Fibroblast of gingiva (primary cell): ENCODE measurements around the gene CHPT1.
A peak's percentile ranks its signal among the peaks of the same experiment; 100 is the strongest.

Experiments
- DNase-seq: peaks from one replicate; pipeline ENCODE4 v3.0.0-alpha.2; 2011; ENCODE audit warnings: low read depth

CHPT1 gene

DNA sequence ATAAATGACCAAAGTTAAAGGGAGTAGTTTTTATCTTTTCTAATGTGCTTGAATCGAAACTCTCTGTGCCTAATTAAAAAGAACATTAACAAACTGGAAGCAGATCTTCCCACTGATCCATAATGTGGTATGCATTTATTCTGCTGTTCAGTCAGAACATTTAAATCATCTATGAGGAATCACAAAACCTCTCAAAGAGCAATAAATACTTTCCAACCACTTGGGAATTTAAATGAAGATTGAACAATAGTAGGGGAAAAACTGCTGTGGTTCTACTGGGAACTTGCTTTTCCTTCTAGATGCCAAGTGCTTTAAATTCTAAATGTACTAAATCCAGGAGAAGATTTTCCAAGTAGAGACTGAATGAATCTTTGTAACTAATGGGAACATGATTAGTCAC is 12.3 kb upstream of the CHPT1 start:
- DNase-seq, result no peak

DNA sequence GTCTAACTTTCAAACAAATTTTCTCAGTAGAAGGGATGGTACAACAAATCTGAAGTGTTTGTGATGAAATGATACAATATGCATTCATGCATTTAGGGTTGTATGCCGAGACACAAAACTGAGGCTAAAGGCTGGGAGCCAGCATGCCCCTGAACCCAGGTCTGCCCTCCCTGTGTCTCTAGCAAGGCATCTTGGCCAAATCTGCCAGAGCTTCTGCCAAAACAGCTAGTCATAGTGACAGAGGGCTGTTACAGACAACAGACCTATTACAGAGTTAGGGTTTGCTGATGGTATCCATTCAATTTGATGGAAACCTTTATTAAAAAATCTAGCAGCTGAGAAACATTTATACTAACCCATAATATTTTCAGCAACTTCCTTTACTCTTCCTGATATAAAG is 11.3 kb upstream of the CHPT1 start:
- no peak for DNase-seq

DNA sequence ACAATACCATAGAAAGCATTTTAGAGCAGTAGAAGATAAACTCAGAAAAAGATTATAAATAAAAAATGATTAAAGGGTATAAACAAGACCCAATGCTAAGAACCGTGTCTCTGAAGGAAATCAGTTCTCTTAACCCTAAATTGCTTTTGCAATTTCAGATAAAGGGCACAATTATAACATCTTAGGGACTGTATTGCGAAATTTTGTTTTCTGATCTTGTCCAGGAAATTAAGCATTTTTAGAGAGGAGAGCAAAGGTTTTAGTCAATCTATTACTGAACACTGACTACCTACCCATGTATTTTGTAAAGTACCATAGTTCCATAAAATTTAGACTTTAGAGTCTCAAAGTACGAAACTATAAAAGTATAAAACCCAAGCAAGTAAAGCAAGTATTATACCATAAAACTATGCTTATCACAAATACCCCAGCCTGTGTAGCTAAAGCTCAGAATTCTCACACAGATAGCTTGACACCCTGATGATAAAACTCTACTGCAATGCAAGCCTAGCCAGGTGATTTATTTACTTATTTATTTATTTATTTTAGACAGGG is 6.8 kb upstream of the CHPT1 start:
- no peak for DNase-seq

DNA sequence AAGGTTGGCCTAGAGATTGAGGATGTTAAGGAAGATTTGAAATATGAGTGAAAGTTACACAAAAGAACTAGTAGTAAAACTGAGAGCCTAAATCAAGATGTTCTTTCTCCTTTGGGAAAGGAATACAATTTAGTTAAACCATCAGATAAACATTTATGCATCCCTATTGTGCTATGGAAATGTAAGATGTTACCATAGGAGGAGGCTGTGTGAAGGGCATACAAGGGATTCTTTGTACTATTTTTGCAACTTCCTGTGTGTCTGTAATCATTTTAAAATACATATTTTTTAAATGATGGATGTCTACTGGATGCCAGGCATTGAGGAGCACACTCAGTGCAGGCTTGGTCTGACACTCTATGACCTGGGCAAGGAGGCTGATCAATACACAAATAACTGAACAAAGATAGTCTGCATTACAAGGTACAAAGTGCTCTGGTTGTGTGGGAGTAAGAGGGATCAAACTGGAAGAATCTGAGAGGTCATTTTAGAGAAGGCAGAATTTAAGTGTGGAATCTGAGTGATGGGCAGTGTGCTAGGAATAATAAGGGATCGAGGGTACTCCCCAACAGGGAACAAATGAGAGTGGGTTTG is 5.8 kb upstream of the CHPT1 start:
- DNase-seq, result no peak

DNA sequence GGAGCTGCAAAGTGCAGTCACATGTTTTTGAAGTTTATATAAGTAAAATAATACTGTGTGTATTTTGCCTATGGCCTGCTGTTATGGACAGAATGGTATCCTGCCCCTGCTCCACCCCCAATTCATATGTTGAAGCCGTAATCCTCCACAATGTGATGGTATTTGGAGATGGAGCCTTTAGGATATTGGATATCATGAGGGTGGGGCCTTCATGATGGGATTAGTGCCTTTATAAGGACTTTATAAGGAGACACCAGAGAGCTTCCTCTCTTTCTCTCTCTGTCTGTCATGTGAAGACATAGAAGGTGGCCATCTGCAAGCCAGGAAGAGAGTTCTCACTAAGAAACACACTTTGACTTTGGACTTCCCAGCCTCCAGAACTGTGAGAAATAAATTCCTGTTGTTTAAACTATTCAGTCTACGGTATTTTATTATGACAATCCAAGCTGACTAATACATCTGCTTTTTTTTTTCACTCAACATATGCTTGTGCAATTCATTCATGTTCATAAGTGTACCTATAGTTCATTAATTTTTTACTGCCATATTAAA is 3.1 kb upstream of the CHPT1 start:
- no peak for DNase-seq

DNA sequence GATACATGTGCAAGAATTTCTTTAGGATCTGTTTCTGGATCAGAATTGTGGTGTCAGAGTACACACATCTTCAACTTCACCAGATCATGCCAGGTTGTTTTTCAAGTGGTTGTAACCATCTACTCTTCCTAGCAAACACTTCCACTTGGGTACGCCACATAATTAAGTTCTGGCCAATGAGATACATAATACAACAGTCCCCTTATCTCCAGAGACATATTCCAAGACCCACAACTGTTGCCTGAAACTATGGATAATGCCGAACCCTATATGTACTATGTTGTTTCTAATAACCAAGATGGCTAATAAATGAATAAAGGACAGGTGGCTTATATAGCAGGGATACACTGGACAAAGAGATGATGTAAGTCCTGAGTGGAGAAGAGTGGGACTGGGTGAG is 2.5 kb upstream of the CHPT1 start:
- DNase-seq, result no peak

DNA sequence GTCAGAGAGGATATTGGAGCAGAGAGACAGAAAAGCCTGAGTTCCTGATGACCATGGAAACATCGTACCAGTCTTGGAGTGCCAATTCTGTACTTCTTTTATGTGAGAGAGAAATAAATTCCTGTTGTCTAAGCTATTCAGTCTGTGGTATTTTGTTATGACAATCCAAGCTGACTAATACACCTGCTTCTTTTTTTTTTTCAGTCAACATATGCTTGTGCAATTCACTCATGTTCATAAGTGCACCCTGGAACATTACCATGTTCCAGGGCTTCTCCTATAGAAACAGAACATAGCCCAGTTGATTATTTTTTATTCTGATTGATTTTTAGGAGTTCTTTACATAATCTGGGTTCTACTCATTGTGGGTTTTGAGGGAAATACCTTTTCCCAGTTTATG is 1.7 kb upstream of the CHPT1 start:
- no peak for DNase-seq

DNA sequence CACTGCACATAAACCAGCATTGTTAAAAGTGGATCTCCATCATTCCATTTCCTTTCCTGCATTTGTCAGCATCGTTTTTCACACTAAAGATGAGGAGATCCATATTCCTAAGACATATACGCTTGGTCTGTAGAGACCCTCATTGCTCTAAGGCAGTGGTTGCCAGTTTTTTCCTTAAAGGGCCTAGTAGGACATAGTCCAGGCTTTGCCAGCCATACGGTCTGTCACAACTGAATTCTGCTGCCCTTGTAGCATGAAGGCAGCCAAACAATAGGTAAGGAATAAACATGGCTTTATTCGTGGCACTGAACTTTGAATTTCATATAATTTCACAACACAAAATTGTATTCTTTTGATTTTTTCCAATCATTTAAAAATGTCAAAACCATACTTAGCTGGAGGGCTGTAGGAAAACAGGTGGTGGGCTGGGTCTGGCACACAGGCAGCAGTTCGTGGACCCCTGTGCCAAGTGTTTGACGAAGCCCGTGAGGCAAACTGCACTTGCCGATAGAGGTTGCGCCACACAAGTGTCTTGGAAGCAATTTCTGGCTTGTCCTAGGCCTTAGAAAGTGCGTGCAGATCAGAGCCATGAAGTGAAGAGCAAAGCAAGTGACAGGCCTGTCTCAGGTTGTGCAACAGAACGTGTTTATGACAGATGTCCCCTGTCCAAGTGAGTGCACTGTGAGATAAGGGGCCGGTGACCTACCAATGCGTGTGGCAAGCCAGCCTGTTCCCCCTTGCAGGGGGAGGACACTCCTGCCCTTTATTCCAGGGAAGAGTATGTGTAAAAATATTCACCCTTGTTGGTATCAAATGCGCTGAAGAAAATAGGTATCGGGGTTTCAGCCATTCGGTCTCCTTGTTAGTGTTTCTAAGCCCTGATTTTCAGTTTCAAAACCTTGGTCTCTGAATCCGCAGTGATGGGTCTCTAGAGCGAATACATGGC is 916 bp upstream of the CHPT1 start:
- DNase-seq, result peak; percentile 22

DNA sequence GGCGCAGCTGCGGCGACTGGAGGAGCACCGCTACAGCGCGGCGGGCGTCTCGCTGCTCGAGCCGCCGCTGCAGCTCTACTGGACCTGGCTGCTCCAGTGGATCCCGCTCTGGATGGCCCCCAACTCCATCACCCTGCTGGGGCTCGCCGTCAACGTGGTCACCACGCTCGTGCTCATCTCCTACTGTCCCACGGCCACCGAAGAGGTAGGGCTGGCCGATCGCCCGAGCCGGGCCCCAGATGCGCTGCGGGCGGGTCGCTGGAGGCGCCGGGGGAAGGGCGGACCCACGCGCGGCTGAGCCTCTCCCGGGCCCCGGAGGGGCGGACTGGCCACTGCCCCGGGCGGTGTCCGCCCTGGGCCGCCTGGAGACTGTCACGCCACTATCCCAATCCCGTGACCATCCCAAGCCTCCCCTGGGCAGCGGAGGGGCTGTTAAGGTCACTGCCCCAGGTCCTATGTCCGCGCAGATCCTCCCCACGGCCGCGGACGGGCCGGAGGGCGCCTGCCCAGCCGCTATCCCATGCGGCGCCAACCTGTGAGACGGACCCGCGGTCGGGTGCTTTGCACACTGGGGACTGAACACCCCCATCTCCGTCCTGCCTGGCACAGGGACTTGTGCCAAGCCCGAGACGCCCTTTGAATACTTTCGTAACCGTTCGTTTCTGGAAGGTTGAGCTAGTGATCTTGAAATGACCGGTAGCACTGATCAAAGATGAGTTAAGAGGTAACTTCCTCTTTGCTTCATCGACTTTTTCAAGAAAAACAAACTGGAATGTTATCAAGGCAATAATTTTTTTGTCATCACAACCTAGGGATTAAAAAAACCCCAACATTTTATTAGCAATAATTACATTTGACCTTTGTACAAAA is 725 bp downstream of the CHPT1 start:
- peak; percentile 41 for DNase-seq

DNA sequence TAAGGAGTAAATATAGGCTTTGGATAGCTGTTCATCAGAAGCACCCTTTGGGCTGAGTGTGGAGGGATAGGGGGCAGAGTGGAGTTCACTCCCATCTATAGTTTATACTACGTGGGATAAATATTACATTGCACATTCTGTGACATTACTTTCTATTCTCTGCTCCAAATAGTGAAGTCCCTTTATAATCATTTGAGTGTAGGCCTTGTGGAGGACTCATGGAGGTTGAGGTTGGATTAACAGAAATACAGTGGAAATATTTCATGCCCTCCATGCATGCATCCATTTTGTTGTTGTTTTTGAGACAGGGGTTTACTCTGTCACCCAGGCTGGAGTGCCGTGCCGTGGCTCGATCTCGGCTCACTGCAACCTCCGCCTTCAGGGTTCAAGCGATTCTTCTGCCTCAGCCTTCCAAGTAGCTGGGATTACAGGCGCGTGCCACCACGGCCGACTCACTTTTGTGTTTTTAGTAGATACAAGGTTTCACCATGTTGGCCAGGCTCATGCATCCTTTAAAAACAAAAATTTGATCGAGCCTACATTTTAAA is 1.4 kb downstream of the CHPT1 start:
- no peak for DNase-seq

DNA sequence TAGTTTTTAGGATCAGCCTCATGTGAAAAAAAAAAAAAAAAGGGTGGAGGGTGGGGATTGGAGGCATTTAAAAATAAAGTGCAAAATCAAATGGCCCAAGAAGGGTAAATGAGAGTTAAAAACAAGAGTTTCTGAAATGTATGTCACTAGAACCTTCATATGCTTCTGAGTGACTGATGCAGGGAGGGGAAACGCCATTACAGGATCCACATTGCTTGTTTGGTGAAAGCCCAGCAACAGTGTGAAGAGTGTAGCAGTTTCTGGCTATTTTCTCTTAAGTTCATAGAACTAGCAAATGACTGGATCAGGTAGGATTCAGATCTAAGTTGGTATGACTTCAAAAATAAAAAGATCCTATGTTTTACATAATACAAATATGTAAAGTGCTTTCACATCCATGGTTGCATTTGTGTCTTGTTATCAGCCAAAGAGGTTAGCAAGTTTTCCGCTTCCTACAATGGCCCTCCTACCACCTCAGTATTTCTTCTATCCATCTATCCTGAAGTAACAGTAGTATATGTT is 2.9 kb downstream of the CHPT1 start:
- DNase-seq, result no peak

DNA sequence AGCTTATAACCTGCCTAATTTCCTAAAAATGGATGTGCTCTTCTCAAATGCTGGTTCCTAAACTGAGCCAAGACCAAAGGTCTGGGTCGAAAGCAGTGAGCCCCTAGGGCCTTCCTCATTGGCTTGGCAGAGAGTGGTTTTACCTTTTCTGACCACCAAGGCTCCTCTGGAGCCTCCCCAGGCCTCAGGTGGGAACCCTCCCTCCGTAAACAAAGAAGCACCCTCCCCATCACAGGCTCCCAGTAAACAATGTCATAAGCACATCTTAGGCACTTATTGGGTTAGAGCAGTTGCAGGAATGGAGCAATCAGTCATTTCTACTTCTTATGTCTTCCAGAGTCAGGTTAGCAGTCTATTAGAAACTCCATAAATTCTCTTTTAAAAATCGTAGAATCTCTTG is 6.0 kb downstream of the CHPT1 start:
- no peak for DNase-seq

DNA sequence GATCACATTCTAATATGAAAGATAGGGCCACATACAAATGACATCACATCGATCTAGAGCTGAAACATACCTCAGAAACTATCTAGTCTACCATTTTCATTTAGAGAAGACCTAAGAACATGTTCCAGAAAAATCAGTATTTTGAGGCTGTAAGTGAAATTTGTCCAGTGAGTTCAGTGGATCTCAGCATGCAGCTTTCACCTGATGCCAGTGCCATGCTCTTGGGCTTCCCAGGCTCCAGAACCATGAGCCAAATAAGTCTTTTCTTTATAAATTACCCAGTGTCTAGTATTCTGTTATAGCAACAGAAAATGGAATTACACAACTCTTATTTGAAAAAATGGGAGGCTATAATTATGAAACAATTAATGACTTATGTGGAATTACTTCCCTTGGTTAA is 9.0 kb downstream of the CHPT1 start:
- no peak for DNase-seq

DNA sequence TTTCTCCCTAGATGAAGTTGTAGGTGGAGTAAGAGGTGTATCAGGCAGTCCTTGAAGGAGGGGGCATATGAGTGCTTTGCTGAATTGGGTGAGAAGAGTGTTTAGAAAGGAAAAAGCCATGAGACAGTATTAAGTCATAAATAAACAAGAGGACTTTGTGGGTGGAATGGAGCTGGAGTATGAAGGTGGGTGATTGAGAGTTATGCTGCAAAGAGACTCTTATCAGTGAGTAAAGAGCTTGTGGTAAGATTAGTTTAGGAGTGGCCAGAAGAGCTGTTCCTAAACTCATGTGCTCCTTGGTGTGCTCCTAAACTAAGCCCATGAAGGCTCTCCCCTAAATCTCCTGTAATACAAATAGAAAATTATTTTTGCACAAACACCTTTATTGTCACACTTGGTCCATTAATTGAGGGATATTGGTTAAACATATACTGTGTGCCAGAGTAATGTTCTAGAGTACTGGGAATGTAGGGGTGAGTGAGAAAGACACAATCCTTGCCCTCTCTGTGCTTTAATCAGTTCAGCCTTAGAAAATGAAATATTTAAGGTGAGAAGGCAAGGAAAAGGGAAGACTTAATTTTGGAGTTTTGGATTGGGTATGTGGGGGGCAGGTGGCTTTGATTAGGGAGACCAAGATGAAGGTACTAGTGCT is 9.8 kb downstream of the CHPT1 start:
- no peak for DNase-seq

DNA sequence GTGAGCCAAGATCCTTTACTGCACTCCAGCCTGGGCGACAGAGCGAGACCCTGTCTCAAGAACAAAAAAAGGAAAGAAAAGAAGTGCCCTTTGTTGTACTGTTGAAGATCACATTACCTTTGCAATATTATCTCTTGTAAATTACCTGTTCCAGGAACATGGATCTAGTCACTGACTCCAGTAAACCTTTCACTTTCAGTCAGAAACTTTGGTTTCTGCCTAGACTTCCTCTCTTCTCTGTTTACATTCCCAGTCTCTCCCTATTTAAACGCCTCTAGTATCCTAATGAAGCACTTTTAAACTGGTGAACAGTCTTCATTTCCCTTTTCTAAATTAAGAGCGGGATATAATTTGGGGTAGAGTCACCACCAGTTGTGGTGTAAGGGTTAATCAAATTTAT is 12.8 kb downstream of the CHPT1 start:
- no peak for DNase-seq

DNA sequence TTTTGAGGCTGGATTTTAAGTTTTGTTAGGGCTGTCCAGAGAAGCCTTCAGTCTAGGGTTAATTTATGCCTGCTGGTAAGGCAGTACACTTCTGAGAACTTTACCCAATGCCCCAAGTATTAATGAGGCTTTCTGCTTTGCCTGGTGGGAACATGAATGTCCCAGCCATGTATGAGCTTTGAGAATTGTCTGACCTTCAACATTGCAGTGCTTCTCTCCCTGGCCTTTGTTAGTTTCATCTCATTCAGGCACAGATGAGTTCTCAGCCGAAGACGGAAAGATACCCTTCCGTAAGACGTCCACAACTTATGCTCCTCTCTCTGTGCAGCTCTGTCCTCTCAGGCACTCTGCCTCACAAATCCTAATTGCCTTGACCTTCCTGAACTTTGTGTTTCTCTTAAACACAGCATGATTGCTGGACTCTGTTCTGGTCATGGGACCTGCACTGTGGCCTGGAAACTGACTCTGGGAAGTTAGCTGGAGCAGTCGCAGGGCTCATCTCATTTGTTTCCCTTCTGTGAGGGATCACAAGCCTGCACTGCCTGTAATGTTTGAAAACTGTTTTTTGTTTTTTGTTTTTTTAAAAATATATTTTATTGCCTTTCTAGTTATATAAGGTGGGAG is 15.7 kb downstream of the CHPT1 start:
- DNase-seq, result no peak

DNA sequence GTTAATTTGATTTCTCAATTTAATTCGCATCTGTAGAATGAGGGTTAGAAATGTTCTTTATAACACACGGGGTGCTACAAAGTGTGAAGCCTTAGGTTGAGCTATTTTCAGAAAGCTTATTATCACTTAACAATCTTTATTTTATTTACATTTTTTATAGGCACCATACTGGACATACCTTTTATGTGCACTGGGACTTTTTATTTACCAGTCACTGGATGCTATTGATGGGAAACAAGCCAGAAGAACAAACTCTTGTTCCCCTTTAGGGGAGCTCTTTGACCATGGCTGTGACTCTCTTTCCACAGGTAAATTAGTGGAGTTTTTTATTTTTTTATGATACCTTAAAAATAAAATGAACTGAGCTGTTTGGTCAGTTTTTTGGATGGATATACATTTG is 16.5 kb downstream of the CHPT1 start:
- DNase-seq, result no peak

DNA sequence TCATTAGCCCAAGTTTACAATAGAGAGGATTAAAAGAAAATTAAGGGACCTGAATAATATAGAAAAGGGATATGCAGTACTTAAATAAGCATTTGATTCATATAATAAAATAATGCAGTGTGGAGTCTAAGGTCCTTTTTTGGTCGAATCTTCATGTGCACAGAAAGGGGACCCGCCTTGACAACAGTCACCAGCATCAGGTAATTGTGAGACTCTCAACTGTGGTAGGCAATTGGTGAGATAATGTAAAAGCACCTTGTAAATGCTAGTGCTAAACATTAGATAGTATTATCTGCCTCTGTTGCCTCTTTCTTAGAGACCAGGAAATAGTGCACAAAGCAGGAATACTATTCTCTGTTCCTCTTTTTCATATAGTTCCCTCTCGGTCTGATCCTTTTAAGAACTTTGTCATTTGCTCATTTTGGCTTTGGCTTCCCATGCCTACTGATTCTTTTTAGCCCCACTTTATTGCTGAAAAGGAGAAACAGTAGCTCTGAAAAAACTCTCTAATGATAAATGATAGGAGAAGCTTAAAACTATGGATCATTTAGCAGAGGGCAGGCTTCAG is 17.5 kb downstream of the CHPT1 start:
- no peak for DNase-seq

DNA sequence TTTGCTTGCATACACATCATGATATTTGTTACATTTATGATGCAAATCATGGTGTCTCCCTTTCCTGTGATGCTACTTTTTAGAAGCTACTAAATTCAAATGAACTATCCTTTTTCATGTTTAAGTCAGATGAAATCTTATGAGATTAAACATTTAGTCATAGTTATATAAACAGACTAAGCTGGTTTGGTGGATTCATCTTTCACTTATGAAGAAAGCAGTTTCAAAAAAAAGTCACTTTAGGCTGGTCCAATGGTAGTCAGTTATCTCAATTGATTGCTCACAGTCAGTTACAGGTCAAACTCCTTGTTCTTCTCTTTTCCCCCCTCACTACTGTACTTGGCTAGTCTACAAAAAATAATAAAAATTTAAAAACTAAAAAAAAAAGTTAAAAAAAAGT is 22.1 kb downstream of the CHPT1 start:
- DNase-seq, result peak; percentile 38

DNA sequence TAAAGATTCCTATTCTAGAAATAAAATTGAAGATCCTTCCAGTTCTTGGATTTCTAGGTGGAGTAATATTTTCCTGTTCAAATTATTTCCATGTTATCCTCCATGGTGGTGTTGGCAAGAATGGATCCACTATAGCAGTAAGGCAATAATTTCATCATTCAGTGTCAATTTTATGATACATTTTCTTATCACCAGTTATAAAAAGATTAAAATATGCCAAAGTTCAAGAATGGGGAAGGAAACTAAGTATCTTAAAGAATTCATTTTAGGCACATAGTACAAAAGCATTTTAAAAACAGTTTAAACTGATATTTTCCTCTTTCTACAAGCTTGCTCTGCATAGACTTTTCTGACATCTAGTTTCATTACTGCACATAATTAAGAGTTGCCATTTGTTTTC is 22.7 kb downstream of the CHPT1 start:
- DNase-seq, result no peak
